Fibroblast of mammary gland (primary cell): ENCODE data around the gene IDS.

Experiments used
- DNase-seq: peaks from one replicate; pipeline ENCODE4 v3.0.0-alpha.2; 2010; ENCODE audit warnings: low read depth
- H3K4me3 ChIP-seq: 2 replicates; pipeline ENCODE4 v1.5.1; 2011; ENCODE audit warnings: low read depth, mild to moderate bottlenecking, low read length, moderate library complexity; ENCODE audit not compliant: control insufficient read depth
- CTCF ChIP-seq: conservative IDR thresholded peaks from 2 replicates; pipeline ENCODE4 v1.5.1; 2011; ENCODE audit warnings: low read depth, low read length, inconsistent platforms; ENCODE audit not compliant: control insufficient read depth, insufficient read depth

Gene IDS

GRCh38 chrX:149461746-149462145 is 43.4 kb downstream of the IDS start:
- no peak overlapping the region for H3K4me3 ChIP-seq
- no peak for DNase-seq
- no peak for TF ChIP-seq CTCF

GRCh38 chrX:149458586-149458985 is 46.5 kb downstream of the IDS start:
- no peak for DNase-seq
- H3K4me3 ChIP-seq, result no peak overlapping the region
- no peak for TF ChIP-seq CTCF

GRCh38 chrX:149456476-149457245 is 48.4 kb downstream of the IDS start:
- DNase-seq, result no peak
- H3K4me3 ChIP-seq, result no peak overlapping the region
- no peak for TF ChIP-seq CTCF

- TF ChIP-seq CTCF, result no peak
- no peak overlapping the region for H3K4me3 ChIP-seq
- no peak for DNase-seq
Measured at GRCh38 chrX:149455934-149456333, 49.2 kb downstream of the IDS start.

GRCh38 chrX:149453906-149454822 is 50.9 kb downstream of the IDS start:
- TF ChIP-seq CTCF, result no peak

GRCh38 chrX:149453030-149453429 is 52.1 kb downstream of the IDS start:
- no peak overlapping the region for H3K4me3 ChIP-seq
- peak; percentile 68 for DNase-seq
- TF ChIP-seq CTCF, result no peak

More at GRCh38 chrX:149453906-149454822, 50.9 kb downstream of the IDS start:
- H3K4me3 ChIP-seq, result no peak overlapping the region
- DNase-seq, result peak; percentile 53
